HG02623 (cell line): ENCODE measurements around the gene EEF1AKMT3.
A peak's percentile ranks its signal among the peaks of the same experiment; 100 is the strongest.

Source experiments
- ATAC-seq: cut with Tn5 transposase; IDR thresholded peaks from one replicate; pipeline ENCODE4 v1.9.1; 2021; ENCODE audit warnings: moderate library complexity; ENCODE audit not compliant: unreplicated experiment

EEF1AKMT3 gene

DNA sequence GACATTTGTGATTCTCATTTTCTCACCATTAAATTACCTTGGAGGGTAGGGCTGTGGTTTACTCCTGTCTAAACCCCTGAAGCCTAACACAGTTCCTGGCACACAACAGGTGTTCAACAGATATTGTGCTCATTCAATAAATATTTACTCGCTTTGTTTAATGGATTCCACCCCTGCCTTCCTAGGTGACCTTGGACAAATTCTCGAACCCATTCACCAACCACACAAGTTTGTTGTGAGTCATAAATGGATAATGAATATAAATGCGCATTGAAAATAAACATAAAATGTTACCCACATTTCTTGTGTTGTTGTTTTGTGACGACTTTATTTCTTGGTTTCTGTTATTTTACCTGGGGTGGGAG, 9.8 kb downstream of the EEF1AKMT3 start:
- no peak for ATAC-seq

DNA sequence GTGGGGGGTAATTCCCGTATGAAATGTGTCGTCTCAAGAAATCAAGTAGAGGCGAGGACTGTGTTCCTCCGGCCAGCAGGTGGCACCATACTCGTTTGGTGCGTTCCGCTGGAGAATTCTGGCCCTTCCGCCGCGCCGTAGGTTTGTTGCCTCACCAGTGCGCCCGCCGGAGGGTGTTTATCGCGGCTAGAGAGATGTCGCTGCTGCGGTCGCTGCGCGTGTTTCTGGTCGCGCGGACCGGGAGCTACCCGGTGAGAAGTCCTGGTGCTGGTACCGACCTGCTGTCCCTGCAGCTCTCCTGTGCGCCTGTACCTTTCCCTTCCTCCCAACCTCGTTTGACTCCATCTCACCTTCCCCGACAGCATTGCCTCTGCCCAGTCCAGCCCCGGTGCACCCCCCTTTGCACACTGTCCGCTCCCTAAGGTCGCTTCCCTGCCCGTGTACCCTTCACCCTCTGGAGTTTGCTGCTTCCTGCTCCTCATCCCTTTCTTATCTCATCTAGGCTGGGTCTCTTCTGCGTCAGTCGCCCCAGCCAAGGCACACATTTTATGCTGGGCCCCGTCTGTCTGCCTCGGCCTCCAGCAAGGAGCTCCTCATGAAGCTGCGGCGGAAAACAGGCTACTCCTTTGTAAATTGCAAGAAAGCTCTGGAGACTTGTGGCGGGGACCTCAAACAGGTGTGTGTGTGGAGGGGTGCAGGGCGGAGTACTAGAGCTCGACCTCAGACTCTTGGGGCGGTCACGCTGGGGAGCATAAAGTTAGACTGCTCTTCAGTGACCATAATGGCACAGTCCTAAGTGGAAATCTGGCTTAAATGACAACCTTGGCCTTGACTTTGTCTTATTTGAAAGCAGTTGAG, 10.4 kb downstream of the EEF1AKMT3 start, which contains the start of gene TSFM:
TSFM (plus strand) TSS at position 180 of the 858 bp plus-strand sequence; CDS start at position 195, 15 bp downstream.
- peak; percentile 77 for ATAC-seq

DNA sequence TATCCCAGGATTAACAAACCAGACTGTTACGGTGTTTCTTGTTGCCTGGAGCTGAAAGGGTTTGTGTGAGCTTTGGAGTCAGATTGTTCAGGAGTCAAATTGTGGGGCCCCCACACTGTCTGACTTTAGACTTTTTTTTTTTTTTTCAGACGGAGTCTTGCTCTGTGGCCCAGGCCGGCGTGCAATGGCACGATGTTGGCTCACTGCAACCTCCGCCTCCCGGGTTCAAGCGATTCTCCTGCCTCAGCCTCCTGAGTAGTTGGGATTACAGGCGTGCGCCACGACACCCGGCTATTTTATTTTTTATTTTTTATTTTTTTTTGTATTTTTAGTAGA, 11.0 kb downstream of the EEF1AKMT3 start:
- ATAC-seq: no peak

GRCh38 chr12:57783861-57784260, 11.4 kb downstream of the EEF1AKMT3 start:
- no peak for ATAC-seq

GRCh38 chr12:57793920-57794319, 21.5 kb downstream of the EEF1AKMT3 start:
- no peak for ATAC-seq

DNA sequence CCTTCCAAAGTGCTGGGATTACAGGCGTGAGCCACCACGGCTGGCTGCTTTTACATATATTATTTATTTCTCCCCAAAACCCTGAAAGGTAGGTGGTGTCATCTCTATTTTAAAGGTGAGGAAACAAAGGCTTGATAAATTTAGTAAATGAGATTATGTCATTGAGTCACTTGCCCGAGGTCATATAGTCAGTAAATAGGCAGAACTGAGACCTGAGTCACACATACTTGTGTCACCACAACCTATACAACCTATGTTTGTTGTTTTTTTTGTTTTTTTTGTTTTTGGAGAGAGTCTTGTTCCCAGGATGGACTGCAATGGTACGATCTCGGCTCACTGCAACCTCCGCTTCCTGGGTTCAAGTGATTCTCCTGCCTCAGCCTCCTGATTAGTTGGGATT, 22.9 kb downstream of the EEF1AKMT3 start:
- ATAC-seq: no peak

DNA sequence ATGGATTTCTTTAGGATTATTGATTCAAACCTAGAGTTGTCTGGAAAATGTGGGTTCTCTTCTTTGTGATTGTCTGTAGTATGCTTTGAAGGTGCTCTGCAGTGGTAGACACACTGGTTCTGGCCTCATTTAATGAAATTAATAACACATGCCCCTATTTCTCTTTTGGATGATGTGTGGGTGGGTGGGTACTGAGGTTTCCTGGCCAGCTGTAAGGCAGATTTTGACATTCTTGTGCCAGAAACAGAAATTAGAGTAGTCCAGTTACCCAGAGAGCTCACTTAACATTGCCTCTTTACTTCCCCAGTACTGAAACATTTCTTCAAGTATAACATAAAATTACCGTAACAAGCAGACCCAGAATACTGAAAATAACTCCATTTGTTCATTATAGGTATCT, 24.6 kb downstream of the EEF1AKMT3 start:
- no peak for ATAC-seq

DNA sequence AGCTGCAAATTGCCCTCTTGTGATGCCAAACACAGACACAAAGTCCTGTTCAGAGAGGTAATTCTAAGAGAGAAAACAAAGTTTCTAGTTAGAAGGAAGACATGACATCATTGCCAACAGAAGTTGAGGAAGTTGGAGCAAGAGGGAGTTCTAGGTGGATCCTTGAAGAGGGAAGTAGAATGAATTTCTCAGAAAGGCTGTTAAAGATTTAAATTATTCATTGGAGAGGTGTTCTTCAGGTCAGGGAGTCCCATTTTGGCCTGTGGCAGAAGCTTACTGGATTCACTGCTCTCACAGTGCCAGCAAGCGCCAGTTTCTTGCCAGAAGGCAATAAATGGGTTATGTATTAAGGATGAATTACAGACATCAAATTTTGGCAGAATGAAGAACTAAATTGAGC, 25.5 kb downstream of the EEF1AKMT3 start:
- ATAC-seq: no peak

- no peak for ATAC-seq
Measured at GRCh38 chr12:57800965-57801364, 28.6 kb downstream of the EEF1AKMT3 start.

DNA sequence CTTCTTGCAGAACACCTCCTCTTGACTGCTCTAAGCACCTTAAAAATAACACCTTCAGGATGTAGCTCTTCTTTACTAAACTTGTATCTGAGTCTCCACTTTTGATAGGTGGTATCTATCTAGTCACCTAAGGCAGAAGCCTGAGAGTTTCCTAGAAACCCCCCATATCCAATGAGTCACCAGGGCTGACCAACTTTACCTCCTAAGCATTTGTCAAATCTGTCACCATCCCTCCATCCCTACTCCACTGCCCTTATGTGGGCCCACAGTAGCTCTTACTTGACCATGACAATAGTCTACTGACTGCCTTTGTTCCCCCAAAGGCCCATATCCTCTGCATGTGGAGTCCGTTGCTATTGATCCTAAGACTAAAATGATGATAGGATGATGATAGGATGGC, 30.2 kb downstream of the EEF1AKMT3 start:
- no peak for ATAC-seq

DNA sequence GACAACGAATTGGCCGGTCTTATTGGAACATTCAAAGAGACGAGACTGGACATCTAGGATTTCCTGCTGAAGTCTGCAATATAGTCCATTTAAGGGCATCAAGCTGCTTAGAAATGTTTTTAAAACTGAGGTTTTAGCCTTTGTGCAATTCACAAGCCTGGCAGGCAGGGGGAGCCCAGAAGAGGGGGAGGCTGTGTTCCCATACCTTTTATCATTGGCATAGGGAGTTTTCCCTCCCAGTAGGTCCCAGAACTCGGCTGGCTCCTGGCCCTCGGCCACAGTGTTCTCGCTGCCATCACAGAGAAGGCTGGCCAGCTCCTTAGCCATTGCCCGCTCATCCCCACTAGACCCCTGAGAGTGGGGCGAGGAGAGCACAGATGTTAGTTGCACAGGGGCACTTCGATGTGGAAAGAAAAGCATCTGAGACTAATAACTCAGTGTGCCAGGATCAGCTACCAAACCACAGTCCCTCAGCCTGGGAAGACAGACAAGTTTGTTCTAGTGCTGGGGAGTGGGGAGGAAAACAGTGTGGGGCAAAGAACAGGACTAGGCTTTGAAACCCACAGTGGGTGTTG, 31.0 kb downstream of the EEF1AKMT3 start:
- no peak for ATAC-seq

DNA sequence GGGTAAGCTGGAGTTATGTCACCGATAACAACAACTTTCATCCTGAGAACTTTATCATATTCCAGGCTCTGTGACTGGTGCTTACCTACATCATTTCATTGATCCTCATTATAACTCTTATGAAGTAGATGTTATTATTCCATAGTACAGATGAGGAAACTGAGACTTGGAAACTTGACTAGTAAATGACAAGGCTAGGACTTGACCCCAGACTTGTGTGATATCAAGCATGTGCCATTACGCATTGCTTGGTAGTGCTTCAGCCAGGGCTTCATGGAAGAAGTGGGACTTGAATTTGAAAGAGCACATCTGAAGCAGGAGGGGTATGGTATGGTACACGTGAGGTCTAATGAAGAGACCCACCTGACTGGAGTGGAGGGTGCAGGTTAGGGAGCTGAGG, 34.3 kb downstream of the EEF1AKMT3 start:
- no peak for ATAC-seq

DNA sequence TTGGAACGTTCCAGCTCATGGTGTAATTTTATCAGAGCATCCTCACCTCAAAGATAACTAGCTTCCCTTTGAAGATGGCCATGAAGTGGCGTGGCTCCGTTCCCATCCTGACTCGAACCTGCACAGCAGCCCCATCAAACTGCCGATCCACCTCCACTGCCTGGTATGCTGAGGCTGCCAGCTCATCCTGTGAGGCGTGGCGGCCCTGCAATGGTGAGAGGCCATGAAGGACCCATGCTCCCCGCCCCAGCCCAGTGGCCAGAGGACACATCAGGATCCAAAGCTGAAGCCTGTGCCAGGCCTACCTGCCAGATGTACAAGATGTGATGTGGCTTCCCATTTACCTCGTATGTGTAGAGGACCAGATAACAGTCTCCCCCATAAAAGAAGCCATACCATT, 34.9 kb downstream of the EEF1AKMT3 start:
- ATAC-seq: no peak

- ATAC-seq: no peak
Measured at GRCh38 chr12:57808351-57808750, 35.9 kb downstream of the EEF1AKMT3 start.

GRCh38 chr12:57809425-57809824, 37.0 kb downstream of the EEF1AKMT3 start:
- no peak for ATAC-seq

- ATAC-seq: no peak
Measured at GRCh38 chr12:57810450-57810849, 38.0 kb downstream of the EEF1AKMT3 start.

GRCh38 chr12:57811028-57811755, 38.8 kb downstream of the EEF1AKMT3 start:
- ATAC-seq: no peak

GRCh38 chr12:57813111-57813970, 40.9 kb downstream of the EEF1AKMT3 start:
- ATAC-seq: no peak

DNA sequence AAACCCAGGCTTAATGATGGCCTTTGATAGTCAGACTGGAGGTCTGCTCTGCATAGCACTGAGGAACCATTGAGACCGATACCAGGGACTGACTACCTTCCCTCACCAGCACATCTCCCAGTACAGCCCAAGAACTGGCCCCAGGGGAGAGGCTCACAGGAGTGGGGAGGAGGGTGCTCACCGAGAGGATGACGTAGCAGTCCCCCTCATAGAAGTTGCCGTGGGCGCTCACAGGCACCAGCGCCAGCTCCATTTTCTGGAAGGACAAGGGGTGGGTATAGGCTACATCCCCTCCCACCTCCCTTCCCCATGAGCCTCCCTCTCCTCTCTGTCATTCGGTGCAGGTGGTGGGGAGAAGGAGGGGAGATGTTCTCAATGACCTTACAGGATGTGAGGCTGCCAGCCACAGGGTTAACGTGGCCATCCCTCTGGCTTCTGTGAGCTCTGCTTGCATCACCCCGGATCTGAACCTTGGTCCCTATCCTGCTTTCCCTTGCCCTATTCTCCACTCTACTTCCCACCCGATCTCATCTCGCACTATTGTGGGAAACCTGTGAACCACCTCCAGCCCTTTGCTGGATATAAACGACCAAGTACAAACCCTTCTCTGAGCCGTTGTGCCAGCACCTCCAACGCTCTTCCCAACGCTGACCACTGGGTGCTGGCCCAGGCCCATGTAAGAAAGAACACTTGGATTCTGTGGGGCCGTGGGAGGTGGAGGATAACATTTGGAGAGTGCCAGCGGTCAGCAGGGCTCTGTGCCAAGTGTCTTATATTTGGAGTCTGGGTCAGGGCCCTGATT, 41.8 kb downstream of the EEF1AKMT3 start:
- no peak for ATAC-seq
